ENCODE data around the gene PRPF6. TPM values are rescaled to one million over a fixed set of nuclear protein-coding genes. Genes with fewer than 3 reads are reported as not detected.
A peak's percentile ranks its signal among the peaks of the same experiment; 100 is the strongest.

Gene PRPF6
- polyA plus RNA-seq, 4 donors: 35.3 to 61.2 (median 48.1) TPM

- 84 to 90% (median 88%) methylated on average over 28 to 30 of the region's 30 CpGs for WGBS, 3 donors
These were observed 90.7 kb downstream of the PRPF6 start for GRCh38 chr20:64071341-64072332.

GRCh38 chr20:64072498-64073063, 91.6 kb downstream of the PRPF6 start:
- Histone ChIP-seq H3K4me3 (ENCODE audit: low read depth in 1 of 3, low read length in 3 of 3) (no peak overlapping the region), H3K4me1 (ENCODE audit: control insufficient read depth in 3 of 3, insufficient read depth in 2 of 3, low read depth in 1 of 3, low read length in 2 of 3) (no peaks in the 10 kb centered on the region), H3K9me3 (ENCODE audit: control insufficient read depth in 2 of 2, insufficient read depth in 1 of 2, low read depth in 1 of 2, low read length in 1 of 2) (no peaks in the 10 kb centered on the region), H3K36me3 (ENCODE audit: control insufficient read depth in 3 of 3, insufficient read depth in 2 of 3, low read depth in 1 of 3, low read length in 3 of 3) (peaks cover 0 to 31% (median 0%) of the 10 kb centered on the region in 3 donors), H3K27ac (ENCODE audit: low read depth in 1 of 3, low read length in 2 of 3) (no peak overlapping the region), H3K27me3 (ENCODE audit: control insufficient read depth in 3 of 3, insufficient read depth in 3 of 3, low read length in 3 of 3) (no peaks in the 10 kb centered on the region)
- DNase-seq (no peak), FAIRE-seq (no peak)
- WGBS, 3 donors: 80 to 83% (median 81%) methylated on average over 14 of the region's 14 CpGs

More at GRCh38 chr20:64071341-64072332, 90.7 kb downstream of the PRPF6 start:
- H3K9me3 ChIP-seq (ENCODE audit: control insufficient read depth in 2 of 2, insufficient read depth in 1 of 2, low read depth in 1 of 2, low read length in 1 of 2): no peaks in the 10 kb centered on the region
- FAIRE-seq (no peak), DNase-seq (no peak)
- H3K36me3 ChIP-seq (ENCODE audit: control insufficient read depth in 3 of 3, insufficient read depth in 2 of 3, low read depth in 1 of 3, low read length in 3 of 3): peaks cover 0 to 39% (median 0%) of the 10 kb centered on the region in 3 donors
- no peak overlapping the region for H3K4me3 ChIP-seq (ENCODE audit: low read depth in 1 of 3, low read length in 3 of 3)
- no peaks in the 10 kb centered on the region for H3K27me3 ChIP-seq (ENCODE audit: control insufficient read depth in 3 of 3, insufficient read depth in 3 of 3, low read length in 3 of 3)
- no peak overlapping the region for H3K27ac ChIP-seq (ENCODE audit: low read depth in 1 of 3, low read length in 2 of 3)
- no peaks in the 10 kb centered on the region for H3K4me1 ChIP-seq (ENCODE audit: control insufficient read depth in 3 of 3, insufficient read depth in 2 of 3, low read depth in 1 of 3, low read length in 2 of 3)

GRCh38 chr20:64073476-64074183, 92.7 kb downstream of the PRPF6 start:
- Histone ChIP-seq H3K36me3 (ENCODE audit: control insufficient read depth in 3 of 3, insufficient read depth in 2 of 3, low read depth in 1 of 3, low read length in 3 of 3) (peaks cover 0 to 27% (median 0%) of the 10 kb centered on the region in 3 donors), H3K27me3 (ENCODE audit: control insufficient read depth in 3 of 3, insufficient read depth in 3 of 3, low read length in 3 of 3) (peaks cover 0 to 8% (median 0%) of the 10 kb centered on the region in 3 donors), H3K4me1 (ENCODE audit: control insufficient read depth in 3 of 3, insufficient read depth in 2 of 3, low read depth in 1 of 3, low read length in 2 of 3) (peaks cover 0 to 3% (median 0%) of the 10 kb centered on the region in 3 donors), H3K9me3 (ENCODE audit: control insufficient read depth in 2 of 2, insufficient read depth in 1 of 2, low read depth in 1 of 2, low read length in 1 of 2) (no peaks in the 10 kb centered on the region), H3K4me3 (ENCODE audit: low read depth in 1 of 3, low read length in 3 of 3) (no peak overlapping the region), H3K27ac (ENCODE audit: low read depth in 1 of 3, low read length in 2 of 3) (no peak overlapping the region)
- no peak for DNase-seq
- FAIRE-seq: no peak
- 92 to 93% (median 93%) methylated on average over 27 to 37 of the region's 37 CpGs for WGBS, 3 donors

GRCh38 chr20:64074184-64074789, 93.4 kb downstream of the PRPF6 start:
- H3K27ac ChIP-seq (ENCODE audit: low read depth in 1 of 3, low read length in 2 of 3): no peak overlapping the region
- FAIRE-seq (no peak), DNase-seq (no peak)
- H3K27me3 ChIP-seq (ENCODE audit: control insufficient read depth in 3 of 3, insufficient read depth in 3 of 3, low read length in 3 of 3): peaks cover 0 to 15% (median 0%) of the 10 kb centered on the region in 3 donors
- peaks cover 0 to 26% (median 0%) of the 10 kb centered on the region in 3 donors for H3K36me3 ChIP-seq (ENCODE audit: control insufficient read depth in 3 of 3, insufficient read depth in 2 of 3, low read depth in 1 of 3, low read length in 3 of 3)
- peaks cover 0 to 10% (median 0%) of the 10 kb centered on the region in 3 donors for H3K4me1 ChIP-seq (ENCODE audit: control insufficient read depth in 3 of 3, insufficient read depth in 2 of 3, low read depth in 1 of 3, low read length in 2 of 3)
- H3K4me3 ChIP-seq (ENCODE audit: low read depth in 1 of 3, low read length in 3 of 3): no peak overlapping the region
- no peaks in the 10 kb centered on the region for H3K9me3 ChIP-seq (ENCODE audit: control insufficient read depth in 2 of 2, insufficient read depth in 1 of 2, low read depth in 1 of 2, low read length in 1 of 2)
- WGBS, 3 donors: 85 to 95% (median 90%) methylated on average over 28 of the region's 28 CpGs

GRCh38 chr20:64074963-64075362, 94.0 kb downstream of the PRPF6 start:
- H3K27ac ChIP-seq (ENCODE audit: low read depth in 1 of 3, low read length in 2 of 3): no peak overlapping the region
- FAIRE-seq: no peak
- WGBS, 3 donors: 87 to 94% (median 89%) methylated on average over 8 of the region's 8 CpGs
- peaks cover 0 to 26% (median 0%) of the 10 kb centered on the region in 3 donors for H3K36me3 ChIP-seq (ENCODE audit: control insufficient read depth in 3 of 3, insufficient read depth in 2 of 3, low read depth in 1 of 3, low read length in 3 of 3)
- peaks cover 0 to 11% (median 0%) of the 10 kb centered on the region in 3 donors for H3K4me1 ChIP-seq (ENCODE audit: control insufficient read depth in 3 of 3, insufficient read depth in 2 of 3, low read depth in 1 of 3, low read length in 2 of 3)
- H3K4me3 ChIP-seq (ENCODE audit: low read depth in 1 of 3, low read length in 3 of 3): no peak overlapping the region
- H3K9me3 ChIP-seq (ENCODE audit: control insufficient read depth in 2 of 2, insufficient read depth in 1 of 2, low read depth in 1 of 2, low read length in 1 of 2): no peaks in the 10 kb centered on the region
- DNase-seq: no peak
- H3K27me3 ChIP-seq (ENCODE audit: control insufficient read depth in 3 of 3, insufficient read depth in 3 of 3, low read length in 3 of 3): peaks cover 0 to 17% (median 0%) of the 10 kb centered on the region in 3 donors

- DNase-seq (no peak), FAIRE-seq (no peak)
- Histone ChIP-seq H3K4me1 (ENCODE audit: control insufficient read depth in 3 of 3, insufficient read depth in 2 of 3, low read depth in 1 of 3, low read length in 2 of 3) (peaks cover 0 to 16% (median 0%) of the 10 kb centered on the region in 3 donors), H3K4me3 (ENCODE audit: low read depth in 1 of 3, low read length in 3 of 3) (no peak overlapping the region), H3K27me3 (ENCODE audit: control insufficient read depth in 3 of 3, insufficient read depth in 3 of 3, low read length in 3 of 3) (peaks cover 0 to 23% (median 0%) of the 10 kb centered on the region in 3 donors), H3K9me3 (ENCODE audit: control insufficient read depth in 2 of 2, insufficient read depth in 1 of 2, low read depth in 1 of 2, low read length in 1 of 2) (no peaks in the 10 kb centered on the region), H3K36me3 (ENCODE audit: control insufficient read depth in 3 of 3, insufficient read depth in 2 of 3, low read depth in 1 of 3, low read length in 3 of 3) (peaks cover 0 to 23% (median 0%) of the 10 kb centered on the region in 3 donors), H3K27ac (ENCODE audit: low read depth in 1 of 3, low read length in 2 of 3) (no peak overlapping the region)
- 91 to 92% (median 91%) methylated on average over 12 of the region's 12 CpGs for WGBS, 3 donors
These were observed 94.6 kb downstream of the PRPF6 start for GRCh38 chr20:64075556-64075955.

GRCh38 chr20:64076061-64076997, 95.4 kb downstream of the PRPF6 start:
- Histone ChIP-seq H3K9me3 (ENCODE audit: control insufficient read depth in 2 of 2, insufficient read depth in 1 of 2, low read depth in 1 of 2, low read length in 1 of 2) (no peaks in the 10 kb centered on the region), H3K27ac (ENCODE audit: low read depth in 1 of 3, low read length in 2 of 3) (peak overlapping the region in 1 of 3 donors; percentile 4), H3K27me3 (ENCODE audit: control insufficient read depth in 3 of 3, insufficient read depth in 3 of 3, low read length in 3 of 3) (peaks cover 0 to 30% (median 0%) of the 10 kb centered on the region in 3 donors), H3K4me3 (ENCODE audit: low read depth in 1 of 3, low read length in 3 of 3) (no peak overlapping the region), H3K4me1 (ENCODE audit: control insufficient read depth in 3 of 3, insufficient read depth in 2 of 3, low read depth in 1 of 3, low read length in 2 of 3) (peaks cover 0 to 16% (median 0%) of the 10 kb centered on the region in 3 donors), H3K36me3 (ENCODE audit: control insufficient read depth in 3 of 3, insufficient read depth in 2 of 3, low read depth in 1 of 3, low read length in 3 of 3) (peaks cover 0 to 21% (median 0%) of the 10 kb centered on the region in 3 donors)
- FAIRE-seq (no peak), DNase-seq (no peak)
- 88 to 93% (median 88%) methylated on average over 19 to 21 of the region's 22 CpGs for WGBS, 3 donors
